GM18951 (cell line): Measurements from ENCODE around the gene CRTC3.
"Not testable (repeated sequence)": the region's sequence is repeated elsewhere in the genome, so short reads cannot be mapped to it uniquely, and the experiment has no call there.

ENCODE experiments used
- POLR2A ChIP-seq: IDR thresholded peaks from 4 replicates; pipeline ENCODE4 v1.6.1; 2011; ENCODE audit warnings: mild to moderate bottlenecking; ENCODE audit not compliant: insufficient read length, insufficient read depth; ENCODE audit errors: extremely low read depth
- in situ Hi-C: fragments of 300-500 bp; cut with MboI; formaldehyde crosslinking; loops from one replicate; pipeline ENCODE4 v1.12.0; 2022; ENCODE audit warnings: low sequenced_read_pairs, mixed read lengths, inconsistent platforms; ENCODE audit not compliant: unreplicated experiment

The CRTC3 gene

GRCh38 chr15:90666135-90666909 lies 136.6 kb downstream of the CRTC3 start:
- in situ Hi-C loops: no loop called here
- TF ChIP-seq POLR2A: no peak

- in situ Hi-C loops: no loop called here
- no peak for TF ChIP-seq POLR2A
These were observed 137.5 kb downstream of the CRTC3 start for GRCh38 chr15:90667073-90667754.

GRCh38 chr15:90667755-90668345 lies 138.1 kb downstream of the CRTC3 start:
- in situ Hi-C loops: not testable (repeated sequence)

- in situ Hi-C loops: not testable (repeated sequence)
These were observed 140.9 kb downstream of the CRTC3 start for GRCh38 chr15:90670631-90671030.

- no peak for TF ChIP-seq POLR2A
- in situ Hi-C loops: no loop called here
These were observed 141.5 kb downstream of the CRTC3 start for GRCh38 chr15:90671216-90671615.

- in situ Hi-C loops: not testable (repeated sequence)
These were observed 143.6 kb downstream of the CRTC3 start for GRCh38 chr15:90673357-90673756.

- in situ Hi-C loops: no loop called here
These were observed 144.8 kb downstream of the CRTC3 start for GRCh38 chr15:90674476-90674875.

GRCh38 chr15:90675464-90675863 lies 145.7 kb downstream of the CRTC3 start:
- TF ChIP-seq POLR2A: no peak
- in situ Hi-C loops: no loop called here

More at GRCh38 chr15:90674476-90674875, 144.8 kb downstream of the CRTC3 start:
- TF ChIP-seq POLR2A: no peak

GRCh38 chr15:90677807-90678790 lies 148.4 kb downstream of the CRTC3 start:
- TF ChIP-seq POLR2A: no peak
- in situ Hi-C loops: no loop called here

GRCh38 chr15:90679959-90680358 lies 150.2 kb downstream of the CRTC3 start:
- in situ Hi-C loops: no loop called here
- no peak for TF ChIP-seq POLR2A

- in situ Hi-C loops: no loop called here
These were observed 150.7 kb downstream of the CRTC3 start for GRCh38 chr15:90680371-90680935.

GRCh38 chr15:90681056-90681455 lies 151.3 kb downstream of the CRTC3 start:
- TF ChIP-seq POLR2A: no peak
- in situ Hi-C loops: no loop called here

More at GRCh38 chr15:90680371-90680935, 150.7 kb downstream of the CRTC3 start:
- TF ChIP-seq POLR2A: no peak

GRCh38 chr15:90681480-90681879 lies 151.8 kb downstream of the CRTC3 start:
- in situ Hi-C loops: no loop called here
- no peak for TF ChIP-seq POLR2A
